ENCODE data around the gene DPYSL4. TPM values are rescaled to one million over a fixed set of nuclear protein-coding genes. Genes with fewer than 3 reads are reported as not detected.

The DPYSL4 gene
- total RNA-seq, 2 experiments from 2014 or later: 15.0 to 15.2 TPM

GRCh38 chr10:132239126-132240031 is 52.6 kb downstream of the DPYSL4 start:
- intact Hi-C loops (cut with DNase I, micrococcal nuclease): no loop called here
- Mint-ChIP-seq H3K27me3 (no peaks in the 10 kb centered on the region), H3K27ac (no peak overlapping the region), H3K4me1 (no peaks in the 10 kb centered on the region), H3K4me3 (no peak overlapping the region), H3K36me3 (ENCODE audit: low read depth) (no peaks in the 10 kb centered on the region), H3K9me3 (ENCODE audit: low read depth) (no peaks in the 10 kb centered on the region)
- DNase-seq: no peak
- ATAC-seq: no peak
- POLR2A ChIA-PET: no interaction called here
- CTCF ChIA-PET: no interaction called here

- POLR2A ChIA-PET: no interaction called here
- CTCF ChIA-PET: no interaction called here
- intact Hi-C loops (cut with DNase I, micrococcal nuclease): no loop called here
- Mint-ChIP-seq H3K27me3 (no peaks in the 10 kb centered on the region), H3K4me3 (no peak overlapping the region), H3K4me1 (no peaks in the 10 kb centered on the region), H3K36me3 (ENCODE audit: low read depth) (no peaks in the 10 kb centered on the region), H3K9me3 (ENCODE audit: low read depth) (no peaks in the 10 kb centered on the region), H3K27ac (no peak overlapping the region)
- DNase-seq (no peak), ATAC-seq (no peak)
Observed at GRCh38 chr10:132240156-132240555, 53.4 kb downstream of the DPYSL4 start.

- Mint-ChIP-seq H3K27me3 (no peaks in the 10 kb centered on the region), H3K36me3 (ENCODE audit: low read depth) (no peaks in the 10 kb centered on the region), H3K9me3 (ENCODE audit: low read depth) (no peaks in the 10 kb centered on the region), H3K4me3 (no peak overlapping the region), H3K27ac (no peak overlapping the region), H3K4me1 (no peaks in the 10 kb centered on the region)
- DNase-seq (no peak), ATAC-seq (no peak)
- CTCF ChIA-PET: no interaction called here
- intact Hi-C loops (cut with DNase I, micrococcal nuclease): no loop called here
- POLR2A ChIA-PET: no interaction called here
Observed at GRCh38 chr10:132240581-132240980, 53.8 kb downstream of the DPYSL4 start.

- Mint-ChIP-seq H3K27ac (no peak overlapping the region), H3K9me3 (ENCODE audit: low read depth) (no peaks in the 10 kb centered on the region), H3K27me3 (no peaks in the 10 kb centered on the region), H3K36me3 (ENCODE audit: low read depth) (no peaks in the 10 kb centered on the region), H3K4me3 (no peak overlapping the region), H3K4me1 (no peaks in the 10 kb centered on the region)
- DNase-seq: no peak
- ChIA-PET POLR2A (no interaction called here), CTCF (no interaction called here)
- intact Hi-C loops (cut with DNase I, micrococcal nuclease): no loop called here
- ATAC-seq: no peak
Observed at GRCh38 chr10:132241086-132241485, 54.3 kb downstream of the DPYSL4 start.

DNA sequence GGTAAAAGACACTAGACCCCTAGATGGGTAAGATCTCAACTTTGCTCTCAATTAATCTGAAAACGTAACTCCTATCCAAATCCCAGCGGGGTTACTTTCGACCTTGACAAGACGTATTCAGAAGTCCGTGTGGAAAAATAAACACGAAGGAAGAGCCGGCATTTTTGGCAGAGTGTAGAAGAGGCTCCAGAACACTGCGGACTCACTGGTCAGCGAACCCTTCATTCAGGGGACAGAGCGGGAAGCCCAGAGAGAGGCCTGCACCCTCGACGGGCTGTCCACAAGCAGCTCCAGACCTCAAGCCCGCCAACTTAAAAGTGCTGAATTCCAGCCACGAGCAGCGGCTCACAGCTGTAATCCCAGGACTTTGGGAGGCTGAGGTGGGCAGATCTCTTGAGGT is 54.7 kb downstream of the DPYSL4 start:
- H3K36me3 Mint-ChIP-seq (ENCODE audit: low read depth): no peaks in the 10 kb centered on the region
- POLR2A ChIA-PET: no interaction called here
- DNase-seq (no peak), ATAC-seq (no peak)
- H3K27ac Mint-ChIP-seq: no peak overlapping the region
- CTCF ChIA-PET: no interaction called here
- no peaks in the 10 kb centered on the region for H3K4me1 Mint-ChIP-seq
- H3K9me3 Mint-ChIP-seq (ENCODE audit: low read depth): no peaks in the 10 kb centered on the region
- intact Hi-C loops (cut with DNase I, micrococcal nuclease): no loop called here
- H3K4me3 Mint-ChIP-seq: no peak overlapping the region
- H3K27me3 Mint-ChIP-seq: no peaks in the 10 kb centered on the region

DNA sequence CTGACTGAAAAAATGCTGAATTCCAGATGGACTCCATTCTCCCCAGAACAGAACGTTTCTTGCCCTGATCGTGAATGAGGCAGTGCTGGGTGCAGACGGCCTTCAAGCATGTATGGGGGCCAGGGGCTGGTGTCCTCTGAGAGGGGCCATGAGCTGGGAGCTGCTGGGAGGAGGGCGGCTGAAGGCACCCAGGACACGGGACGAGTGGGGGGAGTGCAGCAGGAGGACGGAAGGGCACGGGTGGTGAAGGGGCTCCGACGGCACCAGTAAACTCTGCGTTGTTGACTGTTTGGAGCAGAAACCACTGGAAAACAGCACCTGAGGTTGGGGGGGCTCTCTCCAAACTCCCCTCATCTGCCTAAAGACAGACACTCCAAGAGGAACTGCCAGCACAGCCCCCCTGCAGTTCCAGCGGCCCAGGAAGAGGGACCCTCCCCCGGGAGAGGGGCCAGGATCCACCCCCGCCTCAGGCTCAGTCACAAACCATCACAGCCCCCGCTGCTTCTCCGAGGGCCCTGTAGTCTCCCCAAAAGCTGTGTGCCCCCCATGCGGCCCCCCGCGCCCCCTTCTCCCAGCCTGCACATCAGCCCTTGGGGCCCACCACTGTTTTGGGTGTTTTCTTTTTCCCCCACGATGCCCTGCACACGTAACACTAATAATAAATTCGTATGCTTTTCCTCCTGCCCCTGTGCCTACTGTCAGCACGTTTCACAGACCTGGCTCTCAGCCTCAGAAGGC is 55.5 kb downstream of the DPYSL4 start:
- H3K36me3 Mint-ChIP-seq (ENCODE audit: low read depth): no peaks in the 10 kb centered on the region
- no peaks in the 10 kb centered on the region for H3K27me3 Mint-ChIP-seq
- H3K9me3 Mint-ChIP-seq (ENCODE audit: low read depth): no peaks in the 10 kb centered on the region
- ATAC-seq: no peak
- no peaks in the 10 kb centered on the region for H3K4me1 Mint-ChIP-seq
- intact Hi-C loops (cut with DNase I, micrococcal nuclease): no loop called here
- no peak overlapping the region for H3K27ac Mint-ChIP-seq
- no peak for DNase-seq
- CTCF ChIA-PET: no interaction called here
- POLR2A ChIA-PET: no interaction called here
- no peak overlapping the region for H3K4me3 Mint-ChIP-seq

DNA sequence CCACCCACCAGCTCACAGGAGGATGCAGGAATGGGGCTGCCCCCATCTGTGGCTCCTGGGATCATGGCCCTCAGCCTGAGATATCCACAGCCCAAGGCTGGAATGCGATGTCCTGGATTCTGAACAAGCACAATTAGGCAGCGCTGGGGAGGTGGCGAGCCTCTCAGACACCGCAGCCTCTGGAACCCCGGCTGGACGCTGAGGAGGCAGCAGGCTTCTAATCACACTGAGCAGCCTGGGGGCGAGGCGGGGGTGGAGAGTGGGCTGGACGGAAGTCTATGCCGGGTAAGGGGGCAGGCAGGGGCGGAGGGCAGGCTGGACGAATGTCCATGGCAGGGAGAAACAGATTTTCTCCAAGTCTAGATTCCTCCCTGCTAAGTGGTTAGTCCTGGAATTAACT is 56.4 kb downstream of the DPYSL4 start:
- intact Hi-C loops (cut with DNase I, micrococcal nuclease): no loop called here
- Mint-ChIP-seq H3K4me3 (no peak overlapping the region), H3K27ac (no peak overlapping the region), H3K27me3 (no peaks in the 10 kb centered on the region), H3K36me3 (ENCODE audit: low read depth) (no peaks in the 10 kb centered on the region), H3K4me1 (no peaks in the 10 kb centered on the region), H3K9me3 (ENCODE audit: low read depth) (no peaks in the 10 kb centered on the region)
- ChIA-PET POLR2A (no interaction called here), CTCF (no interaction called here)
- DNase-seq (no peak), ATAC-seq (no peak)

DNA sequence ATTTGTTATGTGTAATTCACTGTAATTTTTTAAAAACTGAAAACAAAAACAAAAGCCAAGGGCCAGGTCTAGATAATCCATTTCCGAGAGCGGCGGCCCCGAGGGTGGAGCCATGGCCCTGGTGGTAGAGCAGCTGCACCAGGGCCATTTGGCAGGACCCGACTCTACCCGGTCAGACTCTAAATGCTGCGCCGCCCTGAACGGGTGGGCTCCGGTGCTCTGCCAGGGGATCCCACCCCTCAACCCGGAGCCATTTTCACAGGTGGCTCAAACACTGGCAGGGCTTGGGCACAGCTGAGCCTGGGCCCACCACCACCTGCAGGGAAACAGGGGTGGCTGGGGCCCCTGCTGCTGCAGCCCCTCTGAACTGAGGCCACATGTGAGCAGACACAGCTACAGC is 56.9 kb downstream of the DPYSL4 start:
- no peak for DNase-seq
- no peaks in the 10 kb centered on the region for H3K27me3 Mint-ChIP-seq
- H3K36me3 Mint-ChIP-seq (ENCODE audit: low read depth): no peaks in the 10 kb centered on the region
- H3K4me1 Mint-ChIP-seq: no peaks in the 10 kb centered on the region
- H3K27ac Mint-ChIP-seq: no peak overlapping the region
- ChIA-PET CTCF (no interaction called here), POLR2A (interaction anchor here (0.6 kb wide), 1 partner anchor 75 kb away, joined by 4 read pairs; no protein-coding TSS in a partner anchor)
- ATAC-seq: no peak
- H3K4me3 Mint-ChIP-seq: no peak overlapping the region
- intact Hi-C loops (cut with DNase I, micrococcal nuclease): no loop called here
- no peaks in the 10 kb centered on the region for H3K9me3 Mint-ChIP-seq (ENCODE audit: low read depth)

GRCh38 chr10:132245056-132245455 is 58.3 kb downstream of the DPYSL4 start:
- CTCF ChIA-PET: interaction anchor here (0.5 kb wide), 1 partner anchor 1063 kb away, joined by 3 read pairs; no protein-coding TSS in a partner anchor

GRCh38 chr10:132246296-132246695 is 59.5 kb downstream of the DPYSL4 start:
- no peaks in the 10 kb centered on the region for H3K4me1 Mint-ChIP-seq
- no peak overlapping the region for H3K4me3 Mint-ChIP-seq
- no peaks in the 10 kb centered on the region for H3K27me3 Mint-ChIP-seq
- POLR2A ChIA-PET: no interaction called here
- no peak for DNase-seq
- intact Hi-C loops (cut with DNase I, micrococcal nuclease): no loop called here
- H3K27ac Mint-ChIP-seq: no peak overlapping the region
- no peaks in the 10 kb centered on the region for H3K9me3 Mint-ChIP-seq (ENCODE audit: low read depth)
- CTCF ChIA-PET: interaction anchor here (0.5 kb wide), 1 partner anchor 35 kb away, joined by 3 read pairs; no protein-coding TSS in a partner anchor
- no peak for ATAC-seq
- H3K36me3 Mint-ChIP-seq (ENCODE audit: low read depth): no peaks in the 10 kb centered on the region

More at GRCh38 chr10:132245056-132245455, 58.3 kb downstream of the DPYSL4 start:
- Mint-ChIP-seq H3K27ac (no peak overlapping the region), H3K4me3 (no peak overlapping the region), H3K4me1 (no peaks in the 10 kb centered on the region), H3K27me3 (no peaks in the 10 kb centered on the region), H3K36me3 (ENCODE audit: low read depth) (no peaks in the 10 kb centered on the region), H3K9me3 (ENCODE audit: low read depth) (no peaks in the 10 kb centered on the region)
- ATAC-seq (no peak), DNase-seq (no peak)
- POLR2A ChIA-PET: no interaction called here
- intact Hi-C loops (cut with DNase I, micrococcal nuclease): no loop called here

DNA sequence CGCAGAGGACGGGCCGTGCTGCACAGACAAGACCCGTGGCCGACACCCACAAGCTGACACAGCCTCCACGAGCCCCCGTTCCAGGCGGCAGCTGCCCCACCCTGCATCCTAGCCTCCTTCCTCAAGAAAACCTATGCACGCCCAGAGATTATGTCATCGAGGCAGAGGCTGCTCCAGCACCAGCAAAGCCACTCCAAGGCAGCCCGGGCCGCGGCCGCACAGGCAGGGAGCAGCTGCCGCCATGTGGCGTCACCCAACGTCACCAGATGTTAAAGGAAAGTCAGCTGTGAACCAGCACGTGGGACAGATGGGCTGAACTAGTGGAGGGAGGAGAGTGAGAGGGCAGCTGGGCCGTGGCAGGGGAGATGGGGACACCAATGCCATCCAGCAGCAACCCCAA is 61.2 kb downstream of the DPYSL4 start:
- no peaks in the 10 kb centered on the region for H3K4me1 Mint-ChIP-seq
- H3K4me3 Mint-ChIP-seq: no peak overlapping the region
- no peaks in the 10 kb centered on the region for H3K27me3 Mint-ChIP-seq
- intact Hi-C loops (cut with DNase I, micrococcal nuclease): no loop called here
- DNase-seq (no peak), ATAC-seq (no peak)
- no peak overlapping the region for H3K27ac Mint-ChIP-seq
- CTCF ChIA-PET: no interaction called here
- POLR2A ChIA-PET: no interaction called here
- no peaks in the 10 kb centered on the region for H3K9me3 Mint-ChIP-seq (ENCODE audit: low read depth)
- no peaks in the 10 kb centered on the region for H3K36me3 Mint-ChIP-seq (ENCODE audit: low read depth)
